ENCODE results near the gene COG3.

The COG3 gene

GRCh38 chr13:45518525-45519245, 53.9 kb downstream of the COG3 start:
- DNase-seq (ENCODE audit: low read depth): no peak
- H3K4me3 ChIP-seq (ENCODE audit: low read depth, low read length): no peak overlapping the region
- TF ChIP-seq CTCF (IDR thresholded peaks at IDR 0.05; ENCODE audit: insufficient read depth, low read depth, low read length, missing control alignments): no peak

- DNase-seq (ENCODE audit: low read depth): no peak
- no peak for TF ChIP-seq CTCF (IDR thresholded peaks at IDR 0.05; ENCODE audit: insufficient read depth, low read depth, low read length, missing control alignments)
Measured at GRCh38 chr13:45519493-45519892, 54.8 kb downstream of the COG3 start.

GRCh38 chr13:45521297-45521696, 56.6 kb downstream of the COG3 start:
- no peak for TF ChIP-seq CTCF (IDR thresholded peaks at IDR 0.05; ENCODE audit: insufficient read depth, low read depth, low read length, missing control alignments)
- DNase-seq (ENCODE audit: low read depth): no peak
- no peak overlapping the region for H3K4me3 ChIP-seq (ENCODE audit: low read depth, low read length)

More at GRCh38 chr13:45519493-45519892, 54.8 kb downstream of the COG3 start:
- H3K4me3 ChIP-seq (ENCODE audit: low read depth, low read length): no peak overlapping the region

- H3K4me3 ChIP-seq (ENCODE audit: low read depth, low read length): no peak overlapping the region
- no peak for DNase-seq (ENCODE audit: low read depth)
- TF ChIP-seq CTCF (IDR thresholded peaks at IDR 0.05; ENCODE audit: insufficient read depth, low read depth, low read length, missing control alignments): no peak
Measured at GRCh38 chr13:45522571-45522970, 57.8 kb downstream of the COG3 start.

GRCh38 chr13:45527699-45528462, 63.1 kb downstream of the COG3 start:
- no peak for DNase-seq (ENCODE audit: low read depth)
- no peak for TF ChIP-seq CTCF (IDR thresholded peaks at IDR 0.05; ENCODE audit: insufficient read depth, low read depth, low read length, missing control alignments)
- no peak overlapping the region for H3K4me3 ChIP-seq (ENCODE audit: low read depth, low read length)

GRCh38 chr13:45529758-45530157, 65.0 kb downstream of the COG3 start:
- DNase-seq (ENCODE audit: low read depth): no peak
- TF ChIP-seq CTCF (IDR thresholded peaks at IDR 0.05; ENCODE audit: insufficient read depth, low read depth, low read length, missing control alignments): no peak

More at GRCh38 chr13:45529758-45530157, 65.0 kb downstream of the COG3 start:
- no peak overlapping the region for H3K4me3 ChIP-seq (ENCODE audit: low read depth, low read length)
